ENCODE measurements around the gene CTIF. TPM values are rescaled to one million over a fixed set of nuclear protein-coding genes. Genes with fewer than 3 reads are reported as not detected.
A peak's percentile ranks its signal among the peaks of the same experiment; 100 is the strongest.

The CTIF gene
- polyA plus RNA-seq, 1 of the 3 experiments (the other 2 are of a cell fraction) = 47.2 TPM

DNA sequence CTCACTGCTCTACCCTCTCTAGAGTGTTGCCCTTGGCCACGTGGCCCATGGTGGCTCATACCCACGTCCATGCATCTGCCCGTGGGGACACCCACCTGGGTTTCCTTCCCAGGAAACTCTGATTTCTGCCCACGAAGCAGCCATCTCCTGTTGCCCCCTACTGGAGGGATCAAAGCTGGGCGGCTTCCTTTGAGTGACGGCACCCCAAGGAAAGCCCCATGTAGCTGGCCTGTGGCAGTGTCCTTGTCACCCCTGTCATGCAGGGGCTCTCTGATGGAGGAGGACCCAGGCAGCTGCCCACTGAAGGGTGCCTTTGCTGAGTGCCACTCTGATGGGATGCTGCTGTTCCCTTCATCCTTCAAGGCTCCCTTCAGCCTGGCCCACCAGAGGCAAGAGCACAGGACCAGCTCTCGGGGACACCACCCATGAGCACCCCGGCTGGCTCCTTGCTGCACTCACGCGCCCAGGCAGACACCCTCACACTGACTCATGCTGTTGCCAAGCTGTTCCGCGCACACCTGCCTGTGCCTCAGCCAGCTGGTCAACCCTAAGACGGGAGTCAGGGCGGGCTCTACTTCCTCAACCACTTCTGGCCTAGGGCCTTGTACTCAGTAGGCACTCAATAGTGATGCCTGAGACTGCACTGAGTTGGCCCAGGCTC is 101.1 kb downstream of the CTIF start:
- DNase-seq = no peak
- Histone ChIP-seq H3F3A (replicated peaks; ENCODE audit: insufficient read depth) (no peaks in the 10 kb centered on the region), H3K27me3 (ENCODE audit: insufficient read depth) (no peaks in the 10 kb centered on the region), H3K27ac (ENCODE audit: low read depth in 2 of 2, low read length in 1 of 2) (no peak overlapping the region), H3K4me1 (ENCODE audit: control insufficient read depth in 1 of 2, insufficient read depth in 2 of 2, low read depth in 1 of 2, low read length in 1 of 2) (peaks cover 0 to 5% of the 10 kb centered on the region in 2 experiments; a peak in 1 of 4 replicates), H2AFZ (ENCODE audit: low read depth) (no peak overlapping the region), H3K4me2 (no peak overlapping the region), H3K9me3 (no peaks in the 10 kb centered on the region), H3K79me2 (ENCODE audit: insufficient read depth) (peaks cover 87% of the 10 kb centered on the region; the same call in 1 of the 2 replicates), H3K36me3 (replicated peaks in 1 of 2; ENCODE audit: control insufficient read depth in 1 of 2, insufficient read depth in 2 of 2, low read length in 1 of 2) (peaks cover 23 to 32% of the 10 kb centered on the region in 2 experiments), H3K9ac (no peak overlapping the region), H4K20me1 (ENCODE audit: insufficient read depth) (peaks cover 3% of the 10 kb centered on the region; the same call in 1 of the 2 replicates), H3K9me2 (no peaks in the 10 kb centered on the region), H3K4me3 (ENCODE audit: low read depth in 2 of 2, low read length in 1 of 2) (no peak overlapping the region)
- 87% methylated on average over 10 of the region's 14 CpGs for WGBS (ENCODE audit: low lambda C conversion rate)
- TF ChIP-seq, protein P1, sequence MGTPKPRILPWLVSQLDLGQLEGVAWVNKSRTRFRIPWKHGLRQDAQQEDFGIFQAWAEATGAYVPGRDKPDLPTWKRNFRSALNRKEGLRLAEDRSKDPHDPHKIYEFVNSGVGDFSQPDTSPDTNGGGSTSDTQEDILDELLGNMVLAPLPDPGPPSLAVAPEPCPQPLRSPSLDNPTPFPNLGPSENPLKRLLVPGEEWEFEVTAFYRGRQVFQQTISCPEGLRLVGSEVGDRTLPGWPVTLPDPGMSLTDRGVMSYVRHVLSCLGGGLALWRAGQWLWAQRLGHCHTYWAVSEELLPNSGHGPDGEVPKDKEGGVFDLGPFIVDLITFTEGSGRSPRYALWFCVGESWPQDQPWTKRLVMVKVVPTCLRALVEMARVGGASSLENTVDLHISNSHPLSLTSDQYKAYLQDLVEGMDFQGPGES (IDR thresholded peaks at IDR 0.05; ENCODE audit: low read depth, low read length) = no peak
- TF ChIP-seq RAD21 (IDR thresholded peaks at IDR 0.05; ENCODE audit: low read length) = peak; percentile 37; the same call in 1 of the 2 replicates
- TF ChIP-seq SMC3 (IDR thresholded peaks at IDR 0.05; ENCODE audit: low read depth, low read length) = peak; percentile 30
- no peak for TF ChIP-seq SIN3A (IDR thresholded peaks at IDR 0.05; ENCODE audit: borderline replicate concordance, low read depth, low read length)
- no peak for TF ChIP-seq NRF1 (IDR thresholded peaks at IDR 0.05; ENCODE audit: low read depth, low read length)
- TF ChIP-seq, protein P2, sequence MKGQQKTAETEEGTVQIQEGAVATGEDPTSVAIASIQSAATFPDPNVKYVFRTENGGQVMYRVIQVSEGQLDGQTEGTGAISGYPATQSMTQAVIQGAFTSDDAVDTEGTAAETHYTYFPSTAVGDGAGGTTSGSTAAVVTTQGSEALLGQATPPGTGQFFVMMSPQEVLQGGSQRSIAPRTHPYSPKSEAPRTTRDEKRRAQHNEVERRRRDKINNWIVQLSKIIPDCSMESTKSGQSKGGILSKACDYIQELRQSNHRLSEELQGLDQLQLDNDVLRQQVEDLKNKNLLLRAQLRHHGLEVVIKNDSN (IDR thresholded peaks at IDR 0.05; ENCODE audit: borderline replicate concordance, low read depth) = no peak
- TF ChIP-seq CHD2 (IDR thresholded peaks at IDR 0.05; ENCODE audit: low read length, partially characterized antibody) = no peak
- TF ChIP-seq, protein P3, sequence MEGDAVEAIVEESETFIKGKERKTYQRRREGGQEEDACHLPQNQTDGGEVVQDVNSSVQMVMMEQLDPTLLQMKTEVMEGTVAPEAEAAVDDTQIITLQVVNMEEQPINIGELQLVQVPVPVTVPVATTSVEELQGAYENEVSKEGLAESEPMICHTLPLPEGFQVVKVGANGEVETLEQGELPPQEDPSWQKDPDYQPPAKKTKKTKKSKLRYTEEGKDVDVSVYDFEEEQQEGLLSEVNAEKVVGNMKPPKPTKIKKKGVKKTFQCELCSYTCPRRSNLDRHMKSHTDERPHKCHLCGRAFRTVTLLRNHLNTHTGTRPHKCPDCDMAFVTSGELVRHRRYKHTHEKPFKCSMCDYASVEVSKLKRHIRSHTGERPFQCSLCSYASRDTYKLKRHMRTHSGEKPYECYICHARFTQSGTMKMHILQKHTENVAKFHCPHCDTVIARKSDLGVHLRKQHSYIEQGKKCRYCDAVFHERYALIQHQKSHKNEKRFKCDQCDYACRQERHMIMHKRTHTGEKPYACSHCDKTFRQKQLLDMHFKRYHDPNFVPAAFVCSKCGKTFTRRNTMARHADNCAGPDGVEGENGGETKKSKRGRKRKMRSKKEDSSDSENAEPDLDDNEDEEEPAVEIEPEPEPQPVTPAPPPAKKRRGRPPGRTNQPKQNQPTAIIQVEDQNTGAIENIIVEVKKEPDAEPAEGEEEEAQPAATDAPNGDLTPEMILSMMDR (IDR thresholded peaks at IDR 0.05) = peak; percentile 46
- TF ChIP-seq, protein P4, sequence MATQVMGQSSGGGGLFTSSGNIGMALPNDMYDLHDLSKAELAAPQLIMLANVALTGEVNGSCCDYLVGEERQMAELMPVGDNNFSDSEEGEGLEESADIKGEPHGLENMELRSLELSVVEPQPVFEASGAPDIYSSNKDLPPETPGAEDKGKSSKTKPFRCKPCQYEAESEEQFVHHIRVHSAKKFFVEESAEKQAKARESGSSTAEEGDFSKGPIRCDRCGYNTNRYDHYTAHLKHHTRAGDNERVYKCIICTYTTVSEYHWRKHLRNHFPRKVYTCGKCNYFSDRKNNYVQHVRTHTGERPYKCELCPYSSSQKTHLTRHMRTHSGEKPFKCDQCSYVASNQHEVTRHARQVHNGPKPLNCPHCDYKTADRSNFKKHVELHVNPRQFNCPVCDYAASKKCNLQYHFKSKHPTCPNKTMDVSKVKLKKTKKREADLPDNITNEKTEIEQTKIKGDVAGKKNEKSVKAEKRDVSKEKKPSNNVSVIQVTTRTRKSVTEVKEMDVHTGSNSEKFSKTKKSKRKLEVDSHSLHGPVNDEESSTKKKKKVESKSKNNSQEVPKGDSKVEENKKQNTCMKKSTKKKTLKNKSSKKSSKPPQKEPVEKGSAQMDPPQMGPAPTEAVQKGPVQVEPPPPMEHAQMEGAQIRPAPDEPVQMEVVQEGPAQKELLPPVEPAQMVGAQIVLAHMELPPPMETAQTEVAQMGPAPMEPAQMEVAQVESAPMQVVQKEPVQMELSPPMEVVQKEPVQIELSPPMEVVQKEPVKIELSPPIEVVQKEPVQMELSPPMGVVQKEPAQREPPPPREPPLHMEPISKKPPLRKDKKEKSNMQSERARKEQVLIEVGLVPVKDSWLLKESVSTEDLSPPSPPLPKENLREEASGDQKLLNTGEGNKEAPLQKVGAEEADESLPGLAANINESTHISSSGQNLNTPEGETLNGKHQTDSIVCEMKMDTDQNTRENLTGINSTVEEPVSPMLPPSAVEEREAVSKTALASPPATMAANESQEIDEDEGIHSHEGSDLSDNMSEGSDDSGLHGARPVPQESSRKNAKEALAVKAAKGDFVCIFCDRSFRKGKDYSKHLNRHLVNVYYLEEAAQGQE (IDR thresholded peaks at IDR 0.05; ENCODE audit: low read depth, low read length) = no peak
- no peak for TF ChIP-seq JUND (IDR thresholded peaks at IDR 0.05)
- TF ChIP-seq EP300 (IDR thresholded peaks at IDR 0.05; ENCODE audit: borderline replicate concordance in 1 of 2, low read depth in 1 of 2, low read length in 1 of 2) = no peak
- ChIA-PET POLR2A (no interaction called here), CTCF (interaction anchor here (0.7 kb wide), 2 partner anchors 8 to 102 kb away, joined by 3 read pairs; partner anchors contain the start of gene CTIF)

Measured in SK-N-SH (cell line).